SK-N-SH (cell line): ENCODE measurements around the gene PRKAA2. TPM values are rescaled to one million over a fixed set of nuclear protein-coding genes. Genes with fewer than 3 reads are reported as not detected.

Source experiments
- CTCF ChIA-PET: fragments of 300-600, 350-600 bp; formaldehyde crosslinking; extraction: SDS; loops from one replicate; lab custom pipeline; 2021; lab: Yijun Ruan, JAX
- POLR2A ChIA-PET: fragments of 350-600 bp; sonication (Branson Sonifier 250); formaldehyde crosslinking; extraction: SDS; loops from one replicate; lab custom pipeline; 2020; ENCODE audit warnings: antibody characterized with exemption, inconsistent platforms; lab: Yijun Ruan, JAX
- DNase-seq: peaks from one replicate; pipeline ENCODE4 v3.0.0; 2012
- H2AFZ ChIP-seq: fragments of 200-600 bp; sonication (generic); 2 replicates; pipeline ENCODE4 v1.8.1; 2016; ENCODE audit warnings: antibody characterized with exemption, mild to moderate bottlenecking, low read depth
- H3F3A ChIP-seq: fragments of 200-600 bp; sonication (generic); replicated peaks from 2 replicates; pipeline ENCODE3; 2016; ENCODE audit warnings: antibody characterized with exemption, mild to moderate bottlenecking; ENCODE audit not compliant: insufficient read depth
- H3K27ac ChIP-seq, 2 experiments: fragments of 200-500 bp in 1 of 2; fragments of 200-600 bp in 1 of 2; sonication (Bioruptor generic) in 1 of 2; sonication (generic), shearing (Covaris generic) in 1 of 2; 2 replicates each; pipeline versions ENCODE4 v1.5.1 to v1.6.1; 2014 to 2016; ENCODE audit warnings: low read depth in 2 of 2, inconsistent platforms in 1 of 2, low read length in 1 of 2, mild to moderate bottlenecking in 1 of 2, mixed read lengths in 1 of 2
- H3K27me3 ChIP-seq: fragments of 200-600 bp; sonication (generic), shearing (Covaris generic); 2 replicates; pipeline ENCODE4 v1.6.1; 2016; ENCODE audit warnings: mixed run types; ENCODE audit not compliant: insufficient read depth
- H3K36me3 ChIP-seq, 2 experiments: fragments of 200-500 bp in 1 of 2; fragments of 200-600 bp in 1 of 2; sonication (Bioruptor generic) in 1 of 2; sonication (generic) in 1 of 2; replicated peaks in 1 of 2; 2 replicates each; pipeline versions ENCODE3 to v1.5.1; 2014 to 2016; ENCODE audit warnings: low read length in 1 of 2, mild to moderate bottlenecking in 1 of 2; ENCODE audit not compliant: insufficient read depth in 2 of 2, control insufficient read depth in 1 of 2
- H3K4me1 ChIP-seq, 2 experiments: fragments of 200-500 bp in 1 of 2; fragments of 200-600 bp in 1 of 2; sonication (Bioruptor generic) in 1 of 2; sonication (generic), shearing (Covaris generic) in 1 of 2; 2 replicates each; pipeline versions ENCODE4 v1.5.1 to v1.6.1; 2014 to 2016; ENCODE audit warnings: low read depth in 1 of 2, low read length in 1 of 2, mixed run types in 1 of 2; ENCODE audit not compliant: insufficient read depth in 2 of 2, control insufficient read depth in 1 of 2
- H3K4me2 ChIP-seq: fragments of 200-600 bp; sonication (generic), shearing (Covaris generic); 2 replicates; pipeline ENCODE4 v1.6.1; 2017; ENCODE audit warnings: mixed run types
- H3K4me3 ChIP-seq, 2 experiments: fragments of 200-500 bp in 1 of 2; fragments of 200-600 bp in 1 of 2; sonication (Bioruptor generic) in 1 of 2; sonication (generic), shearing (Covaris generic) in 1 of 2; 2 replicates each; pipeline versions ENCODE4 v1.5.1 to v1.8.1; 2014 to 2016; ENCODE audit warnings: low read depth in 2 of 2, inconsistent platforms in 1 of 2, low read length in 1 of 2, mild to moderate bottlenecking in 1 of 2, mixed read lengths in 1 of 2, moderate library complexity in 1 of 2
- H3K79me2 ChIP-seq: fragments of 200-600 bp; sonication (generic); 2 replicates; pipeline ENCODE4 v1.8.1; 2017; ENCODE audit warnings: mild to moderate bottlenecking; ENCODE audit not compliant: insufficient read depth
- H3K9ac ChIP-seq: fragments of 200-600 bp; sonication (generic); 2 replicates; pipeline ENCODE4 v1.6.1; 2017; ENCODE audit warnings: mixed run types
- H3K9me2 ChIP-seq: fragments of 200-600 bp; sonication (generic); 2 replicates; pipeline ENCODE4 v1.6.1; 2017; ENCODE audit warnings: mixed run types
- H3K9me3 ChIP-seq: fragments of 200-600 bp; sonication (generic); 2 replicates; pipeline ENCODE4 v1.6.1; 2017; ENCODE audit warnings: mixed run types, mild to moderate bottlenecking, moderate library complexity
- H4K20me1 ChIP-seq: fragments of 200-600 bp; sonication (generic); 2 replicates; pipeline ENCODE4 v1.6.1; 2017; ENCODE audit warnings: mild to moderate bottlenecking, mixed run types; ENCODE audit not compliant: insufficient read depth
- EP300 ChIP-seq, 2 experiments: IDR thresholded peaks; 2 replicates each; pipeline versions ENCODE4 v1.4.0 to v1.6.1; 2012; ENCODE audit warnings: borderline replicate concordance in 1 of 2, low read depth in 1 of 2, low read length in 1 of 2
- FOSL2 ChIP-seq: IDR thresholded peaks from 2 replicates; pipeline ENCODE4 v1.4.0; 2012; ENCODE audit warnings: low read depth, mild to moderate bottlenecking, moderate library complexity, borderline replicate concordance
- GABPA ChIP-seq: IDR thresholded peaks from 2 replicates; pipeline ENCODE4 v1.4.0; 2012; ENCODE audit warnings: low read depth, mild to moderate bottlenecking
- JUND ChIP-seq: IDR thresholded peaks from 2 replicates; pipeline ENCODE4 v1.4.0; 2012
- NFIC ChIP-seq: IDR thresholded peaks from 2 replicates; pipeline ENCODE4 v1.4.0; 2012; ENCODE audit warnings: borderline replicate concordance
- NRF1 ChIP-seq: IDR thresholded peaks from 2 replicates; pipeline ENCODE4 v1.6.1; 2012; ENCODE audit warnings: low read depth, mild to moderate bottlenecking, low read length
- POLR2AphosphoS5 ChIP-seq: IDR thresholded peaks from 2 replicates; pipeline ENCODE4 v1.6.1; 2012; ENCODE audit warnings: low read depth, low read length
- RFX5 ChIP-seq: IDR thresholded peaks from 2 replicates; pipeline ENCODE4 v1.6.1; 2012; ENCODE audit warnings: mild to moderate bottlenecking, improper control_type of control experiment, low read length
- SIN3A ChIP-seq: IDR thresholded peaks from 2 replicates; pipeline ENCODE4 v1.6.1; 2012; ENCODE audit warnings: low read depth, mild to moderate bottlenecking, low read length, moderate library complexity, borderline replicate concordance
- TAF1 ChIP-seq: IDR thresholded peaks from 2 replicates; pipeline ENCODE4 v1.6.1; 2012; ENCODE audit warnings: low read depth, mild to moderate bottlenecking, low read length, moderate library complexity, borderline replicate concordance
- TEAD4 ChIP-seq: IDR thresholded peaks from 2 replicates; pipeline ENCODE4 v1.4.0; 2012; ENCODE audit warnings: mild to moderate bottlenecking, borderline replicate concordance; ENCODE audit not compliant: insufficient read depth
- YY1 ChIP-seq: IDR thresholded peaks from 2 replicates; pipeline ENCODE4 v1.4.0; 2012; ENCODE audit warnings: low read depth, mild to moderate bottlenecking
- WGBS: methylation state at CpG from one replicate; pipeline ENCODE4 v1.1.6; 2017; ENCODE audit warnings: low lambda C conversion rate; 5-methylcytosine and 5-hydroxymethylcytosine counted together
- polyA plus RNA-seq, 3 experiments: library from polyadenylated mRNA; depleted of rRNA; stranded (reverse); fragments of >200 nt; gene quantifications; 2 replicates each; pipeline ENCODE4 v1.2.3, GENCODE V29; 2012
- TF ChIP-seq, protein P1 (sequence below): IDR thresholded peaks from 2 replicates; pipeline ENCODE4; 2012
- TF ChIP-seq, protein P2 (sequence below): fragments of 150-350 bp; IDR thresholded peaks from 2 replicates; pipeline ENCODE4 v1.6.1; 2017; ENCODE audit warnings: antibody characterized with exemption, low read length, low read depth, borderline replicate concordance
- TF ChIP-seq, protein P3 (sequence below): IDR thresholded peaks from 2 replicates; pipeline ENCODE4 v1.6.1; 2012; ENCODE audit warnings: mild to moderate bottlenecking, low read depth, low read length, moderate library complexity
- TF ChIP-seq, protein P4 (sequence below): IDR thresholded peaks from 2 replicates; pipeline ENCODE4 v1.4.0; 2012; ENCODE audit warnings: low read depth, borderline replicate concordance
- TF ChIP-seq, protein P5 (sequence below): IDR thresholded peaks from 2 replicates; pipeline ENCODE4 v1.4.0; 2012; ENCODE audit warnings: low read depth
- TF ChIP-seq, protein P6 (sequence below): IDR thresholded peaks from 2 replicates; pipeline ENCODE4 v1.4.0; 2012; ENCODE audit warnings: low read depth, borderline replicate concordance

PRKAA2 gene
- polyA plus RNA-seq, 1 of the 3 experiments (the other 2 are of a cell fraction) = 1.5 TPM

DNA sequence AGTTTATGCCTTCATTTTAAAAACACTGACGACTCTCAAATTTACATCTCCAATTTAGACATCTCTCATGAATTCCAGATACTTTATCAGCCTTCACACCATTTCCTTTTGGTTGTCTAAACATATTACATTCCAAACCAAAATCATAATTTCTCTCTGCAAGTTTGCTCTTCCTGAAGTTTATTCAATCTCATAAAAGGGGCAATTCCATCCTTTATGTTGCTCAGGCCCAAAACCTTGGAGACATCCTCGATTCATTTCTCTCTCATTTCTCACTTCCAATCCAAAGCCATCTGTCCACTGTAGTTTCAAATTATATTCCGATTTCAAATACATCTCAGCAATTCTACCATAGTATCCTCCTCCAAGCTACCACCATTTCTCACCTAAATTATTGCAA lies 100.1 kb downstream of the PRKAA2 start:
- POLR2A ChIA-PET = no interaction called here
- H3F3A ChIP-seq = no peaks in the 10 kb centered on the region

More for the DNA sequence above, 100.1 kb downstream of the PRKAA2 start:
- H3K79me2 ChIP-seq = no peaks in the 10 kb centered on the region
- no peaks in the 10 kb centered on the region for H3K27me3 ChIP-seq
- no peak overlapping the region for H3K4me3 ChIP-seq
- no peak overlapping the region for H2AFZ ChIP-seq
- no peak for DNase-seq
- no peak overlapping the region for H3K9ac ChIP-seq
- TF ChIP-seq SIN3A (no peak), NFIC (no peak), TAF1 (no peak), JUND (no peak), RFX5 (no peak), EP300 (IDR thresholded peaks at IDR 0.05; ENCODE audit: borderline replicate concordance in 1 of 2, low read depth in 1 of 2, low read length in 1 of 2) (no peak), GABPA (no peak), POLR2AphosphoS5 (no peak), YY1 (no peak), NRF1 (no peak), TEAD4 (no peak), FOSL2 (no peak)
- TF ChIP-seq, protein P1, sequence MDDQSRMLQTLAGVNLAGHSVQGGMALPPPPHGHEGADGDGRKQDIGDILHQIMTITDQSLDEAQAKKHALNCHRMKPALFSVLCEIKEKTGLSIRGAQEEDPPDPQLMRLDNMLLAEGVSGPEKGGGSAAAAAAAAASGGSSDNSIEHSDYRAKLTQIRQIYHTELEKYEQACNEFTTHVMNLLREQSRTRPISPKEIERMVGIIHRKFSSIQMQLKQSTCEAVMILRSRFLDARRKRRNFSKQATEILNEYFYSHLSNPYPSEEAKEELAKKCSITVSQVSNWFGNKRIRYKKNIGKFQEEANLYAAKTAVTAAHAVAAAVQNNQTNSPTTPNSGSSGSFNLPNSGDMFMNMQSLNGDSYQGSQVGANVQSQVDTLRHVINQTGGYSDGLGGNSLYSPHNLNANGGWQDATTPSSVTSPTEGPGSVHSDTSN = no peak
- TF ChIP-seq, protein P2, sequence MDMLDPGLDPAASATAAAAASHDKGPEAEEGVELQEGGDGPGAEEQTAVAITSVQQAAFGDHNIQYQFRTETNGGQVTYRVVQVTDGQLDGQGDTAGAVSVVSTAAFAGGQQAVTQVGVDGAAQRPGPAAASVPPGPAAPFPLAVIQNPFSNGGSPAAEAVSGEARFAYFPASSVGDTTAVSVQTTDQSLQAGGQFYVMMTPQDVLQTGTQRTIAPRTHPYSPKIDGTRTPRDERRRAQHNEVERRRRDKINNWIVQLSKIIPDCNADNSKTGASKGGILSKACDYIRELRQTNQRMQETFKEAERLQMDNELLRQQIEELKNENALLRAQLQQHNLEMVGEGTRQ = no peak
- TF ChIP-seq, protein P3, sequence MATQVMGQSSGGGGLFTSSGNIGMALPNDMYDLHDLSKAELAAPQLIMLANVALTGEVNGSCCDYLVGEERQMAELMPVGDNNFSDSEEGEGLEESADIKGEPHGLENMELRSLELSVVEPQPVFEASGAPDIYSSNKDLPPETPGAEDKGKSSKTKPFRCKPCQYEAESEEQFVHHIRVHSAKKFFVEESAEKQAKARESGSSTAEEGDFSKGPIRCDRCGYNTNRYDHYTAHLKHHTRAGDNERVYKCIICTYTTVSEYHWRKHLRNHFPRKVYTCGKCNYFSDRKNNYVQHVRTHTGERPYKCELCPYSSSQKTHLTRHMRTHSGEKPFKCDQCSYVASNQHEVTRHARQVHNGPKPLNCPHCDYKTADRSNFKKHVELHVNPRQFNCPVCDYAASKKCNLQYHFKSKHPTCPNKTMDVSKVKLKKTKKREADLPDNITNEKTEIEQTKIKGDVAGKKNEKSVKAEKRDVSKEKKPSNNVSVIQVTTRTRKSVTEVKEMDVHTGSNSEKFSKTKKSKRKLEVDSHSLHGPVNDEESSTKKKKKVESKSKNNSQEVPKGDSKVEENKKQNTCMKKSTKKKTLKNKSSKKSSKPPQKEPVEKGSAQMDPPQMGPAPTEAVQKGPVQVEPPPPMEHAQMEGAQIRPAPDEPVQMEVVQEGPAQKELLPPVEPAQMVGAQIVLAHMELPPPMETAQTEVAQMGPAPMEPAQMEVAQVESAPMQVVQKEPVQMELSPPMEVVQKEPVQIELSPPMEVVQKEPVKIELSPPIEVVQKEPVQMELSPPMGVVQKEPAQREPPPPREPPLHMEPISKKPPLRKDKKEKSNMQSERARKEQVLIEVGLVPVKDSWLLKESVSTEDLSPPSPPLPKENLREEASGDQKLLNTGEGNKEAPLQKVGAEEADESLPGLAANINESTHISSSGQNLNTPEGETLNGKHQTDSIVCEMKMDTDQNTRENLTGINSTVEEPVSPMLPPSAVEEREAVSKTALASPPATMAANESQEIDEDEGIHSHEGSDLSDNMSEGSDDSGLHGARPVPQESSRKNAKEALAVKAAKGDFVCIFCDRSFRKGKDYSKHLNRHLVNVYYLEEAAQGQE = no peak
- TF ChIP-seq, protein P4, sequence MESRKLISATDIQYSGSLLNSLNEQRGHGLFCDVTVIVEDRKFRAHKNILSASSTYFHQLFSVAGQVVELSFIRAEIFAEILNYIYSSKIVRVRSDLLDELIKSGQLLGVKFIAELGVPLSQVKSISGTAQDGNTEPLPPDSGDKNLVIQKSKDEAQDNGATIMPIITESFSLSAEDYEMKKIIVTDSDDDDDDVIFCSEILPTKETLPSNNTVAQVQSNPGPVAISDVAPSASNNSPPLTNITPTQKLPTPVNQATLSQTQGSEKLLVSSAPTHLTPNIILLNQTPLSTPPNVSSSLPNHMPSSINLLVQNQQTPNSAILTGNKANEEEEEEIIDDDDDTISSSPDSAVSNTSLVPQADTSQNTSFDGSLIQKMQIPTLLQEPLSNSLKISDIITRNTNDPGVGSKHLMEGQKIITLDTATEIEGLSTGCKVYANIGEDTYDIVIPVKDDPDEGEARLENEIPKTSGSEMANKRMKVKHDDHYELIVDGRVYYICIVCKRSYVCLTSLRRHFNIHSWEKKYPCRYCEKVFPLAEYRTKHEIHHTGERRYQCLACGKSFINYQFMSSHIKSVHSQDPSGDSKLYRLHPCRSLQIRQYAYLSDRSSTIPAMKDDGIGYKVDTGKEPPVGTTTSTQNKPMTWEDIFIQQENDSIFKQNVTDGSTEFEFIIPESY = no peak
- TF ChIP-seq, protein P5, sequence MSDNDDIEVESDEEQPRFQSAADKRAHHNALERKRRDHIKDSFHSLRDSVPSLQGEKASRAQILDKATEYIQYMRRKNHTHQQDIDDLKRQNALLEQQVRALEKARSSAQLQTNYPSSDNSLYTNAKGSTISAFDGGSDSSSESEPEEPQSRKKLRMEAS = no peak
- TF ChIP-seq, protein P6, sequence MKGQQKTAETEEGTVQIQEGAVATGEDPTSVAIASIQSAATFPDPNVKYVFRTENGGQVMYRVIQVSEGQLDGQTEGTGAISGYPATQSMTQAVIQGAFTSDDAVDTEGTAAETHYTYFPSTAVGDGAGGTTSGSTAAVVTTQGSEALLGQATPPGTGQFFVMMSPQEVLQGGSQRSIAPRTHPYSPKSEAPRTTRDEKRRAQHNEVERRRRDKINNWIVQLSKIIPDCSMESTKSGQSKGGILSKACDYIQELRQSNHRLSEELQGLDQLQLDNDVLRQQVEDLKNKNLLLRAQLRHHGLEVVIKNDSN = no peak
- H3K4me1 ChIP-seq = no peaks in the 10 kb centered on the region
- WGBS = 74% methylated on average over 3 of the region's 3 CpGs
- H3K36me3 ChIP-seq = no peaks in the 10 kb centered on the region
- H3K27ac ChIP-seq = no peak overlapping the region
- CTCF ChIA-PET = no interaction called here
- H3K9me2 ChIP-seq = no peaks in the 10 kb centered on the region
- no peaks in the 10 kb centered on the region for H3K9me3 ChIP-seq
- H4K20me1 ChIP-seq = no peaks in the 10 kb centered on the region
- H3K4me2 ChIP-seq = no peak overlapping the region
